IPS-20b (cell line): ENCODE measurements around the gene P4HTM.

Experiments
- H3K27ac ChIP-seq: one replicate; pipeline ENCODE4 v1.5.1; 2013; ENCODE audit warnings: low read length
- H3K27me3 ChIP-seq: 2 replicates; pipeline ENCODE4 v1.6.1; 2013; ENCODE audit warnings: mild to moderate bottlenecking, low read length, inconsistent platforms; ENCODE audit not compliant: insufficient read depth
- H3K36me3 ChIP-seq: 2 replicates; pipeline ENCODE4 v1.6.1; 2013; ENCODE audit warnings: low read depth, mild to moderate bottlenecking, inconsistent platforms, low read length, moderate library complexity; ENCODE audit not compliant: insufficient read depth
- H3K4me1 ChIP-seq: 2 replicates; pipeline ENCODE4 v1.6.1; 2013; ENCODE audit warnings: mild to moderate bottlenecking, control low read depth, inconsistent platforms, low read length, moderate library complexity; ENCODE audit not compliant: insufficient read depth
- H3K4me3 ChIP-seq: 2 replicates; pipeline ENCODE4 v1.5.1; 2013; ENCODE audit warnings: mild to moderate bottlenecking, low read length, inconsistent platforms
- H3K9ac ChIP-seq: 2 replicates; pipeline ENCODE4 v1.6.1; 2013; ENCODE audit warnings: low read depth, mild to moderate bottlenecking, inconsistent platforms, low read length, moderate library complexity
- H3K9me3 ChIP-seq: 2 replicates; pipeline ENCODE4 v1.6.1; 2013; ENCODE audit warnings: mild to moderate bottlenecking, low read depth, low read length, inconsistent platforms; ENCODE audit not compliant: insufficient read depth

P4HTM gene

DNA sequence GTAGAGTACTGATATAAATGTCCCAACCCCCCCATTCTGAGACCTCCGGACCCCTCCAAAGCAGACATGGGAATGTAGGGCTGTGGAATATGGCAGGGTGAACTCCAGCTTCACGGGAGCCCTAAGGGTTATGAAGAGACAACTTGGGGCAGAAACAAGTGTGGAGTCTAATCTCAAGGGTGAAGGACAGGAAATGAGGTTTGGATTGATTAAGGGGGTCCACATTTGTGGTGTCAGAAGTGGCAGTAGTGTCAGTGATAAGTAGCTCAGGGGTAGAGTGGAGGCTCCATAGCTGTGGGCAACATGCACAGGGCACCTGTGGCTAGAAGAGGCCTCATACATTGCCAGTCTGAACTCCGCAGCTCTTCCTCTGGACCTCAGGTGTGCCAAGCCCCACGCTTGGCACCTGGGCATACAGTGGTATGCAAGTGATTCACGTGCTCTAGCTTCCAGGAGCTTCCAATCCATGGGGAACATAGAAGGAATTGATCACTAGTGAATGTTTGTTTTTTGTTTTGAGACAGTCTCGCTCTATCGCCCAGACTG, 4.1 kb upstream of the P4HTM start:
- no peak overlapping the region for H3K27ac ChIP-seq
- no peak overlapping the region for H3K9ac ChIP-seq
- no peak overlapping the region for H3K4me3 ChIP-seq
- peaks cover 52% of the 10 kb centered on the region for H3K36me3 ChIP-seq
- H3K27me3 ChIP-seq: no peaks in the 10 kb centered on the region
- peaks cover 6% of the 10 kb centered on the region; the same call in 1 of the 2 replicates for H3K4me1 ChIP-seq
- H3K9me3 ChIP-seq: no peaks in the 10 kb centered on the region

DNA sequence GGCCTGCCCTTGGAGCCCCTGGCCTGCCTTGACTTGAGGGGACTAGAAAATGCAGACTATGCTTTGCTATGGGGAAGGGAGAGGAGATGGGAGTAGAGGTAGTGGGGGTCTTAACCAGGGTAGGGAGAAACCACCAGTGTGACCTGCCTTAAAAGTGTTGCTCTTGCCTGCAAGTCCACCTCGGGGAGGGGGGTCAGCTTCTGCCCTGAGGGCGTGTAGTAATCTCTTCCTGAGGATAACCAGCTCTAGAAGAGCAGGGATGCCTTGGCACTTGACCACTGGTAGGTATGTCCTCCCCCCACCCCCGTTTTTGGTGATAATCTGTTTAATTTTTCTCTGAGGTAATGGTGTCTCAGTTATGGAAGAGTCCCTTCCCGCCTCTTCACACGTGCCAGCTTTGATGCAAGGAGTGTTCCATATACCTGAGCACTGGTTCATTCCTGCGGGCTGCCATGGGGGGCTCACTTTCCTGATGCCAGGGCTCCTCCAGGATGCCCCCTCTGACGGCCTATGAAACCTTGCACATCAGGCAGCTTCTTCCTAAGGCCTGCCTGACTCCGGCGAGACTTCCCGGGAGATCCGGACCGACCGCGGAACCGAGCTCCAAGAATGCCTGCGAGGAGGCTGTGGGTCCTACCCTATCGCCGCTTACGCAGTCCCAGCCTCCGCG, 780 bp upstream of the P4HTM start:
- H3K9ac ChIP-seq: peak overlapping the region; percentile 85
- H3K9me3 ChIP-seq: no peaks in the 10 kb centered on the region
- peak overlapping the region; percentile 91 for H3K4me3 ChIP-seq
- H3K36me3 ChIP-seq: peaks cover 21% of the 10 kb centered on the region
- H3K27ac ChIP-seq: peak overlapping the region; percentile 78
- H3K4me1 ChIP-seq: peaks cover 13% of the 10 kb centered on the region
- no peaks in the 10 kb centered on the region for H3K27me3 ChIP-seq

DNA sequence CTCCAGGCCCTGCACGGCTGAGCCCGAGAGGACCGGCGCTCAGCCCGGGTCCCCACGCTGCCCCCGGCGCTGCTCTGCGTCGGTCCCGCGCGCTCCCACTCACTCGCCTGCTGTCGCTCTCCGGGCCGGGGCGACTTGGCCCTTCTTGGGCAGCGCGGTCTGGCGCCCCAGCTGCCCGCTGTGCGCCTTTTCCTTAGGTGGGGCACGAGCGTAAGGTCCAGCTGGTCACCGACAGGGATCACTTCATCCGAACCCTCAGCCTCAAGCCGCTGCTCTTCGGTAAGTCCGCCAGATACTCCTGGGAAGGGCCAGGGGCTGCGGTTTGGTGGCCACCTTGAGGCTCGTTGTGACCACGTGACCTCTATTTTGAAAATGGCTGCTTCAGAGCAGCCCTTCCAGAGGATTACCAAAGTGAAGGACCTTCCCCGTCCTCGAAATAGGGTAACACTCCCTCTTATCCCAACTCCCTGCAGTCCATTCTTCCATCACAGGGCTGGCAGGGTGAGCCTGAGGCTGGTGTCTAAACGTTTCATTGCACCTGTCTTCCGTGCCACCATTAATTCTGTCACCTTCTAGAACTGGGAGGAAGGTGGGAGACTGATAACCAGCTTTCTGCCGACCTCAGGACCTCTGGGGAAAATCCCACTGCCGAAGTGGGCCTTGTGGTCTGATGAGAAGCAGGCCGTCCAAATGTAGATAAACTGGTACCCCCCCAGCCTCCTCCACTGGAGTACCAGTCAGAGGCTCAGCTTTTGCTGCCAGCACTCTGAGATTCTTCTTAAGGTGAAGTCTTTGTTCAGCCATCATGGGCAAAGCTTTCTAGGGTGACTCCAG, 812 bp downstream of the P4HTM start:
- Histone ChIP-seq H3K4me1 (peaks cover 13% of the 10 kb centered on the region), H3K36me3 (peaks cover 14% of the 10 kb centered on the region), H3K4me3 (peak overlapping the region; percentile 91), H3K9me3 (no peaks in the 10 kb centered on the region), H3K9ac (peak overlapping the region; percentile 85), H3K27ac (peak overlapping the region; percentile 51), H3K27me3 (no peaks in the 10 kb centered on the region)

DNA sequence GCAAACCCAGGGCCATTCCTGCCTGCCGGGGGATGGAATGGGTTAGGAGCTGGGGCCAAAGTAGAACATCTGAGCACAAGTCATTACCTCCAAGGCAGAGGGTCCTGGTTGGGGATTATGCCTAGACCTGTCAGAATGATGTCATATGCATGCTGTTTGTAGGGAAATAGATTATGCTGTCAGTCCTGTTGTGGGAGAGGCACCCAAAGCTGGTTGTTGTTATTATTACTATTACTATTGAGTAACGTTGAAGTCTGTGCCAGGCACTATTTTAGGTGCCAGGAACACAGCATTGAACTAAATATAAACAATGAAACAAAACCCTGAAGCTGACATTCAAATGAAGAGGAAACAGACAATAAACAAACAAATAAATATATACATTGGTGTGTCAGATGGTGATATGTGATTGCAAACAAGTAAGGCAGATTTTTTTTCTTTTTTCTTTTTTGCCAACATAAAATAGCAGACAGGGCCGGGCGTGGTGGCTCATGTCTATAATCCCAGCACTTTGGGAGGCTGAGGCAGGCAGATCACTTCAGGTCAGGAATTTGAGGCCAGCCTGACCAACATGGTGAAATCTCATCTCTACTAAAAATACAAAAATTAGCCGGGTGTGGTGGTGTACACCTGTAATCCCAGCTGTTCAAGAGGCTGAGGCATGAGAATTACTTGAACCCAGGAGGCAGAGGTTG, 2.0 kb downstream of the P4HTM start:
- peaks cover 13% of the 10 kb centered on the region for H3K4me1 ChIP-seq

DNA sequence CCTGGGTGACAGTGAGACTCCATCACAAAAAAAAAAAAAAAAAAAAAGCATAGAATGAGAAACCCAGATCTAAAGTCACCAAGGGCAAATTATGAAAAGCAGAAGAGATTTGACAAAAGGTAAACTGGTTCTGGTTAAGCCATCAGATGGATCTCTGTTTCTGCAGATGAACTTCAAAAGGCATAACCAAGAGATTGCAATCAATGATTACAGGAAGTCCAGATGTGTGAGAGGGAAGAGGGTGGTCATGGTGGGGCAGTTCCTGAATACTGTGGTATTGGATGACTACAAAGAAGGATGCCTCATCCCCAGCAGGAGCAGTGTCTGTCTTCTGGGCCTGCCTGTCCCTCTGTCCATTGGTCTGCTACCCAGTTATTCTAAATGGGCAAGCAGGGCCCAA, 3.8 kb downstream of the P4HTM start:
- Histone ChIP-seq H3K4me3 (no peak overlapping the region), H3K9ac (no peak overlapping the region), H3K27me3 (no peaks in the 10 kb centered on the region), H3K9me3 (no peaks in the 10 kb centered on the region), H3K36me3 (peaks cover 11% of the 10 kb centered on the region; the same call in 1 of the 2 replicates), H3K27ac (no peak overlapping the region), H3K4me1 (peaks cover 13% of the 10 kb centered on the region)

More for the DNA sequence above, 2.0 kb downstream of the P4HTM start:
- Histone ChIP-seq H3K9me3 (no peaks in the 10 kb centered on the region), H3K4me3 (peak overlapping the region; percentile 91), H3K27me3 (no peaks in the 10 kb centered on the region), H3K27ac (no peak overlapping the region), H3K9ac (peak overlapping the region; percentile 85; the same call in 1 of the 2 replicates), H3K36me3 (peaks cover 11% of the 10 kb centered on the region; the same call in 1 of the 2 replicates)

DNA sequence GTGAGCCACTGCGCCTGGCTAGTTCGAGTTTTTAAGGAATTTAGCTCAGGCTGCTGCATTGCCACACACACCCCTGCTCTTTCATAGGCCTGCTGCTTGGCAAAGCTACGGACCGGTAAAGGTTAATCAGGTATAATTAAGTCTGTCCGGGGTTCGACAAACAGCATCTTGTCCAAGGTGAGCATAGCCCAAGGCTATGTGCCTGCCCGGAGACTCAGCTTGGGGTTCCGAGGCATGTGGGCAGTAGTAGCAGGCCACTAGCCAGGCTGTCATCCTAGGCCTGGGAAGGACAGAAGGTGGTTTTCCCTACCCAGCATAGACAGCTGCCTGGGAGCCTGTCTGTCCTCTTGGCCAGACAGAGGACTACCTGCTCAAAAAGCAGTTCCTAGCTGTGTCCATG, 6.6 kb downstream of the P4HTM start:
- H3K36me3 ChIP-seq: peaks cover 11% of the 10 kb centered on the region; the same call in 1 of the 2 replicates
- H3K4me1 ChIP-seq: peaks cover 10% of the 10 kb centered on the region
- H3K4me3 ChIP-seq: no peak overlapping the region
- H3K9me3 ChIP-seq: no peaks in the 10 kb centered on the region
- H3K27me3 ChIP-seq: no peaks in the 10 kb centered on the region
- no peak overlapping the region for H3K9ac ChIP-seq
- no peak overlapping the region for H3K27ac ChIP-seq

DNA sequence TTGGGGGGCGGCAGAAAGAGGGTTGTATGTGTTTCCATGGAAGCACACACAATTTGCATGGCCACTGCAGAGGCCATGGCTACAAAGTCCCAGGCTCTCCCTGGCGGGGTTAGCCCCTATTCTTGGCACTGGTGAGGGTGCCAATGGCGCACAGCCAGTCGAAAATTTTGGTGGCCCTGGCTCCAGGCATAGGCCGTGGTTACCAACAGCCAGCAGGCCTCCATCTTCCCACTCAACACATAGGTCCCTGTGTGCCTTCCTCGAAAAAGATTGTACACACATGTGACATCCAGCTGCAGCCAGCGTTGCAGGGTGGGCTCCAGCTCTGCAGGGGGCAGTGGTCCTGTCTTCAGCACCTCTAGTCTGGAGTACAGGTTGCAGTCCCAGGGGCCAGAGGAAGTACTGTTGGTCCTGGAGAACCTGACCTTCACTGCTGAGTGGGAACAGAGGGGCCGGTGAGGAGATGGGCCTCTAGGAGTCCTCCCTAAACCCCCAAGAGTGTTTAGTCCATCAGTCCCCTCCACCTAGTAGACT, 7.1 kb downstream of the P4HTM start:
- Histone ChIP-seq H3K36me3 (peaks cover 11% of the 10 kb centered on the region; the same call in 1 of the 2 replicates), H3K4me3 (no peak overlapping the region), H3K9me3 (no peaks in the 10 kb centered on the region), H3K9ac (no peak overlapping the region), H3K27ac (no peak overlapping the region), H3K4me1 (peaks cover 10% of the 10 kb centered on the region), H3K27me3 (no peaks in the 10 kb centered on the region)

DNA sequence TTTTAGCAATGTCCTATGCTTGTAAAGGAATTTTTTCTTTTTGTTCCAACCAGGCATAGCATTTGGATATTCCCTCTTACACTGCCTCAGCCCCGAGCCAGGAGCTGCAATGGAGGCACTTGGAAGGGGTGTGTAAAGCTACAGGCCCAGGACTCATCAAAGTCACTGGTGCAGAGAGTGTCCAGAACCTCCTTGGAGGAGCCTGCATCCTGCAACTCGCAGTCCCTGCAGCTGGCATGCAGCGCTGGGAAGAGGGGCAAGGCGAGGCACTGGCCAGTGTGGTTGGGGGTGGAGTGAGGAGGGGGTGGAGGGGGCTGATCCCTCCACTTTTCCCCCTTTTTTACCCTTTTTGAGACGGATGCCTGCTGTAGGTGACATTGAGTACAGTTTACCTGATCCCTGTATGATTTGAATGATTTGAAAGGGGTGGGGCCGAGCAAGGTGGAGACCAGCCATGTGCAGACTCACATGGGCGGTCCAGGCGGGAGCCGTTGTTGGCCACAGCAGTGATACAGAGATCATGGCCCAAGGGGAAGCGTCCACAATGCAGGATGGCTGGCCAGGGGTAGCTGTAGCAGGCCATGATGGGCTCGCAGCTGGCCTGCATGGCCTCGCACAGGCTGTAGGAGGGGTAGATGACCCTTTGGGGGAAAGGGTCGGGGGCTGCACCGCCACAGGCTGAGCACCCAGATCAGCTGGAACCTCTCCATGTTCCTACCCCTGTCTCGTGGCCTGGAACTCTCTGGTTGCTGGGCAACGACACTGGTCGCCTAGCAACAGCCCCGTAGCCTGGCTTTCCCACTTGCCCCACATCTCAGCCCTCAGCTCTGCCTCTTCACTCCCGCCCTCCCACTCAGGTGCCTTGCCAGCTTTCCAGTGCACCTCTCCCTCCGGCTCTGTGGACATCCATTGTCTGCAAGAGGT, 7.9 kb downstream of the P4HTM start:
- H3K27me3 ChIP-seq: no peaks in the 10 kb centered on the region
- H3K27ac ChIP-seq: no peak overlapping the region
- H3K9ac ChIP-seq: no peak overlapping the region
- peaks cover 10% of the 10 kb centered on the region for H3K4me1 ChIP-seq
- H3K4me3 ChIP-seq: no peak overlapping the region
- H3K36me3 ChIP-seq: peaks cover 11% of the 10 kb centered on the region; the same call in 1 of the 2 replicates
- no peaks in the 10 kb centered on the region for H3K9me3 ChIP-seq

DNA sequence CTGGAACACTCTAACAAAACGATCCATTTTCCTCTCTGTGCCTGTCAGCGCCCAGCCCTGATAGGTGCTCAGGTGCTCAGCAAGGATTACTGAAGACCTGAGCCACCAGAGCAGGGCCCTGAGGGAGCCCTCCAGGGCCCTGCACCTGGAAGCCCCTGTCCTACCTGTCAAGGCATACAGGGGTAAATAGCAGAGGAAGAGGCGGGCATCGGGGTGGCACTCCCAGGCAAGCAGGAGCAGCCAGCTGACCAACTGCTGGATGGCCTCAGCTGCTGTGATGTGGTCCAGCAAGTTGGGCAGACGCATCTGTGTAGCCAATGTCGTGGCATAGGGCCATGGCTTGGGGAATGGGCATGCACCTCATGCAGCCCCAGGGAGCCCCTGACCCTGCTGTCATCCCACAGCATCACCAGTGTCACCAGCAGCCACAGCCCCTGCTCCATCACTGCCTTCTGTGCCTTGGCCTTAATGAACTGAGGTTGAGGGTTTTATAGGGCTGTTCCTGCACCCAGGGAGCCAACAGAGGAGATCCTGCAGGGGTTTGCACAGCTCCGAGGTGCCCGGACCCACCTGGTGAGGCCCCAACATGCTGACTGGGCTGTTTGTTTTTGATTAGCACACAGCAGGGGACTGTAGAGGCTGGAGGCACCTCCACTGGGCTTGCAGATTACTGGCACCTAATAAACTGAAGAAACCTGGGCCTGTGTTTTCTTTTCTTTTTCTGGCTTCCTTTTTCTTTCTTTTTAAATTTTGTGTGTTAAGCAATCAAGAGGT, 9.2 kb downstream of the P4HTM start:
- H3K9me3 ChIP-seq: no peaks in the 10 kb centered on the region
- H3K9ac ChIP-seq: peak overlapping the region; percentile 37; the same call in 1 of the 2 replicates
- H3K27ac ChIP-seq: no peak overlapping the region
- peaks cover 10% of the 10 kb centered on the region for H3K4me1 ChIP-seq
- H3K27me3 ChIP-seq: no peaks in the 10 kb centered on the region
- H3K4me3 ChIP-seq: no peak overlapping the region
- peaks cover 9% of the 10 kb centered on the region; the same call in 1 of the 2 replicates for H3K36me3 ChIP-seq

DNA sequence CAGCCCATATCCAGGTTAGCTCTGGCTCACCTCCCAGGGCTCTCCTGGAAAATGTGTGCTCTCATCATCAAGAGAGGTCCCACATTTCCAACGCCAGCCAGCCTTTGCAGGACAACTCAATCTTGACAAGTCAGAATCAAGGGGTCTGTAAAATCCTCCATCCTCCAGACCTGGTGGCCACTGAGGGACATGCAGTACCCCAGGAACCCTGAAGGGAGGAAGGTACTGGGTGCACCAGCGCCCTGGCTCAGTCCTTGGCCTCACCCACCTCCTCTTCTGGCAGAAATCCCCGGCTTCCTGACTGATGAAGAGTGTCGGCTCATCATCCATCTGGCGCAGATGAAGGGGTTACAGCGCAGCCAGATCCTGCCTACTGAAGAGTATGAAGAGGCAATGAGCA, 11.1 kb downstream of the P4HTM start:
- no peaks in the 10 kb centered on the region for H3K27me3 ChIP-seq
- peaks cover 10% of the 10 kb centered on the region for H3K4me1 ChIP-seq
- H3K36me3 ChIP-seq: no peaks in the 10 kb centered on the region
- no peak overlapping the region for H3K27ac ChIP-seq
- no peak overlapping the region for H3K9ac ChIP-seq
- H3K9me3 ChIP-seq: no peaks in the 10 kb centered on the region
- H3K4me3 ChIP-seq: no peak overlapping the region
